ENCODE measurements around the gene HOXA4. TPM values are rescaled to one million over a fixed set of nuclear protein-coding genes. Genes with fewer than 3 reads are reported as not detected.

The HOXA4 gene
- total RNA-seq, 3 donors from 2014 or later (not counting 1 experiment from before 2014, with no cell fraction given): 0.52 to 2.1 (median 0.63) TPM

DNA sequence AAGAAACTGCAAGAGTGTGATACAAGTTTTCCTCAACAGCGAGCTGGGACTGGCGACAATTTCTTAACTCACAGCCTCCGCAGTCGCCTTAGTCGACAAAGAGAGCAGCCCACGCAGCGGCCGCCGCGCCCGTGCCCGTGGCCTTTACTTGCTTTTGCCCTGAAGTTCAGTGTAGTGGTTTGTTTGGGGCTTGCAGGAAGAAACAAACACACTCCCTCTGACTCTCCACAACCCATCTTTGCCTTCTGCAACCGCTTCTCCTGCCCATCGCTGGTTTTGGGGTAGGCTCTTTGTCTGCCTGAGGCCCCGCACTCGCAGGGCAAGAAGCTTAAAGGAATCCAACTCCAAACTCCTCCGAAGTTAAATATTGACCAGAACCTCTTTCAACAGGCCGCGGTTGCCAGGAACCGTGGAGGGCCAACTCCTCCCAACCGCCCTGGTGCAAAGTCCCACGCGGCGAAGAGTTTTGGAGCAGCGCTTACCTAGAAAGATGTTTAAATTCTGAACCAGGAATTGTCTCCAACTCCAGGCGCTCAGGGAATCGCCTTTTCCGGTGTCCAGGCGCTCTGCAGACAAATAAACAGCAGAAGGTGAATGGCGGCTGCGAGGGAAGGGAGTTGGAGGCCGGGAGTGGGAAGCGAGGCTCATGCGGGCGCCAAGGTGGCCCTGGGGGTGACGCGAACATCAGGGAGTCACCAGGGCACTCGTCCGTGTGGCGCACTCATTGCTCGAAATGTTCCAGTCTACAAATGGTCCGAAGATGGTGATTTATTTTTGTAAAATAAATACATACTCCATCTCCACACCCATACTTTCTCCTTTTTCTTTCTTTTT is 8.3 kb downstream of the HOXA4 start:
- DNase-seq: no peak
- TF ChIP-seq, protein P1, sequence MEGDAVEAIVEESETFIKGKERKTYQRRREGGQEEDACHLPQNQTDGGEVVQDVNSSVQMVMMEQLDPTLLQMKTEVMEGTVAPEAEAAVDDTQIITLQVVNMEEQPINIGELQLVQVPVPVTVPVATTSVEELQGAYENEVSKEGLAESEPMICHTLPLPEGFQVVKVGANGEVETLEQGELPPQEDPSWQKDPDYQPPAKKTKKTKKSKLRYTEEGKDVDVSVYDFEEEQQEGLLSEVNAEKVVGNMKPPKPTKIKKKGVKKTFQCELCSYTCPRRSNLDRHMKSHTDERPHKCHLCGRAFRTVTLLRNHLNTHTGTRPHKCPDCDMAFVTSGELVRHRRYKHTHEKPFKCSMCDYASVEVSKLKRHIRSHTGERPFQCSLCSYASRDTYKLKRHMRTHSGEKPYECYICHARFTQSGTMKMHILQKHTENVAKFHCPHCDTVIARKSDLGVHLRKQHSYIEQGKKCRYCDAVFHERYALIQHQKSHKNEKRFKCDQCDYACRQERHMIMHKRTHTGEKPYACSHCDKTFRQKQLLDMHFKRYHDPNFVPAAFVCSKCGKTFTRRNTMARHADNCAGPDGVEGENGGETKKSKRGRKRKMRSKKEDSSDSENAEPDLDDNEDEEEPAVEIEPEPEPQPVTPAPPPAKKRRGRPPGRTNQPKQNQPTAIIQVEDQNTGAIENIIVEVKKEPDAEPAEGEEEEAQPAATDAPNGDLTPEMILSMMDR (IDR thresholded peaks at IDR 0.05): no peak
- Mint-ChIP-seq H3K27me3 (ENCODE audit: low read depth in 2 of 2) (peaks cover 11 to 23% of the 10 kb centered on the region in 2 donors), H3K27ac (no peak overlapping the region), H3K4me1 (no peaks in the 10 kb centered on the region), H3K4me3 (no peak overlapping the region), H3K9me3 (no peaks in the 10 kb centered on the region), H3K36me3 (no peaks in the 10 kb centered on the region)
- H3K36me3 ChIP-seq (ENCODE audit: control insufficient read depth, insufficient read depth, low read length): no peaks in the 10 kb centered on the region
- H3K27ac ChIP-seq (ENCODE audit: low read length): no peak overlapping the region
- H3K4me3 ChIP-seq (ENCODE audit: low read length): no peak overlapping the region
- intact Hi-C loops (cut with micrococcal nuclease): no loop called here
- 94% methylated on average over 30 of the region's 42 CpGs for WGBS (ENCODE audit: insufficient coverage)
- no peaks in the 10 kb centered on the region for H3K9me3 ChIP-seq (ENCODE audit: control insufficient read depth, insufficient read depth, low read length)
- H3K4me1 ChIP-seq (ENCODE audit: control insufficient read depth, insufficient read depth, low read length): no peaks in the 10 kb centered on the region
- H3K27me3 ChIP-seq (ENCODE audit: control insufficient read depth, insufficient read depth, low read length): no peaks in the 10 kb centered on the region
- ATAC-seq: no peak

DNA sequence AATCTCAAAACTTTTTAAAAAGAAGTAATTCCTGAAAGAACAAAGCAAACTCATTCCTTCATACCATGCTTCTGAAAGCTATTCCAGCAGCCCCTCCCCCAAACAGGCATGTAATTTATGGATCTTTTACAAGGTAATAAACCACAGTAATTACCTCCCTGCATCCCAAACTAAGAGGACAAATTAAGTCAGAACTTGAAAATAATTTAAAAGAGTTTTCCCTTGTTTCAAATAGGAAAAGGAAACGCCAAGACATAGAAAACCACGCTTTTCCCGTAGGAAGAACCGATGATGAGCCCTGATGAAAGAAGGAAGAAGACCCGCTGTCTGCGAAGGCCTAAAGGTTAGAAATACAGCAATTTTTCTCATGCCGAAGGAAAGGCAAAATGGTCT is 8.9 kb downstream of the HOXA4 start:
- H3K27me3 Mint-ChIP-seq (ENCODE audit: low read depth in 2 of 2): peaks cover 11 to 17% of the 10 kb centered on the region in 2 donors
- H3K4me1 ChIP-seq (ENCODE audit: control insufficient read depth, insufficient read depth, low read length): no peaks in the 10 kb centered on the region
- intact Hi-C loops (cut with micrococcal nuclease): no loop called here
- no peaks in the 10 kb centered on the region for H3K9me3 ChIP-seq (ENCODE audit: control insufficient read depth, insufficient read depth, low read length)
- no peaks in the 10 kb centered on the region for H3K36me3 ChIP-seq (ENCODE audit: control insufficient read depth, insufficient read depth, low read length)
- H3K4me3 Mint-ChIP-seq: no peak overlapping the region
- no peak overlapping the region for H3K27ac Mint-ChIP-seq
- no peaks in the 10 kb centered on the region for H3K36me3 Mint-ChIP-seq
- no peak overlapping the region for H3K4me3 ChIP-seq (ENCODE audit: low read length)
- TF ChIP-seq, protein P1 (IDR thresholded peaks at IDR 0.05): no peak
- no peak for ATAC-seq
- no peak overlapping the region for H3K27ac ChIP-seq (ENCODE audit: low read length)
- DNase-seq: no peak
- H3K4me1 Mint-ChIP-seq: no peaks in the 10 kb centered on the region
- no peaks in the 10 kb centered on the region for H3K27me3 ChIP-seq (ENCODE audit: control insufficient read depth, insufficient read depth, low read length)
- 96% methylated on average over 7 of the region's 7 CpGs for WGBS (ENCODE audit: insufficient coverage)
- H3K9me3 Mint-ChIP-seq: no peaks in the 10 kb centered on the region

DNA sequence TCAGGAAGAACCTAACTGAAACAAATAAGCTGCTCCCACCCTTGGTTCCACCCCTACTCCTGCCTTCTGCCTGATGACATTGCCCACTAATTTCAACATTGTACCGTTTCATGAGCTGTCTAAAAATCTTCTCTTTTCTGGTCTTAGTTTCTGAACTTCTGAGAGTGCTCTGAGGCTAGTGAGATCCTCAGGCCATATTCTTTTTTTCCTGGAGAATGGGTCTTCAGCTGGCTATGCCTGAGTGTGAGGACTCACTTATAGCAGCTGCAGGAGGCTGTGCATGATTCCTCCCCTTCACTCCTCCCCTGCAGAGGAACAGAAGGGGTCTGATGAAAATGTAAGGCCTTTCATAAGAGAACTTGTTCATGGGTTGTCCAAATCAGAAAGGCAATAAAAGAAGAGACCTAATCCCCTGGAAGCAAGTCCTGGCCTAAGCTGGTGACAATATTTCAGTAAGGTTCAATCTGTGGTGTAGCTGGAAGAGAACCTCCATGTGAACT is 11.1 kb downstream of the HOXA4 start:
- Mint-ChIP-seq H3K27me3 (ENCODE audit: low read depth in 2 of 2) (peaks cover 0 to 9% of the 10 kb centered on the region in 2 donors), H3K9me3 (no peaks in the 10 kb centered on the region), H3K27ac (no peak overlapping the region), H3K4me1 (no peaks in the 10 kb centered on the region), H3K36me3 (no peaks in the 10 kb centered on the region), H3K4me3 (no peak overlapping the region)
- DNase-seq (no peak), ATAC-seq (no peak)
- Histone ChIP-seq H3K36me3 (ENCODE audit: control insufficient read depth, insufficient read depth, low read length) (no peaks in the 10 kb centered on the region), H3K9me3 (ENCODE audit: control insufficient read depth, insufficient read depth, low read length) (no peaks in the 10 kb centered on the region), H3K27me3 (ENCODE audit: control insufficient read depth, insufficient read depth, low read length) (no peaks in the 10 kb centered on the region), H3K4me1 (ENCODE audit: control insufficient read depth, insufficient read depth, low read length) (no peaks in the 10 kb centered on the region), H3K4me3 (ENCODE audit: low read length) (no peak overlapping the region), H3K27ac (ENCODE audit: low read length) (no peak overlapping the region)
- TF ChIP-seq, protein P1 (IDR thresholded peaks at IDR 0.05): no peak
- intact Hi-C loops (cut with micrococcal nuclease): no loop called here
- WGBS (ENCODE audit: insufficient coverage): 70% methylated on average over 1 of the region's 1 CpG
